Mesothelial cell of epicardium (in vitro differentiated cells): Measurements from ENCODE around the gene SLC17A7. TPM values are rescaled to one million over a fixed set of nuclear protein-coding genes. Genes with fewer than 3 reads are reported as not detected.

Source experiments
- DNase-seq, 2 experiments: peaks; one replicate each; pipeline ENCODE4 v3.0.0; 2021; ENCODE audit warnings: low spot score in 2 of 2; ENCODE audit not compliant: unreplicated experiment in 2 of 2
- H3K27ac Mint-ChIP-seq: 2 replicates; pipeline ENCODE4 v1.8.0; 2021; ENCODE audit warnings: mixed read lengths
- H3K27me3 Mint-ChIP-seq: 2 replicates; pipeline ENCODE4 v1.8.0; 2021; ENCODE audit warnings: low read depth, mixed read lengths
- H3K36me3 Mint-ChIP-seq: 2 replicates; pipeline ENCODE4 v1.8.0; 2021; ENCODE audit warnings: mixed read lengths
- H3K4me1 Mint-ChIP-seq: 2 replicates; pipeline ENCODE4 v1.8.0; 2021; ENCODE audit warnings: mixed read lengths
- H3K4me3 Mint-ChIP-seq: 2 replicates; pipeline ENCODE4 v1.8.0; 2021; ENCODE audit warnings: mild to moderate bottlenecking, moderate library complexity, mixed read lengths
- H3K9me3 Mint-ChIP-seq: 2 replicates; pipeline ENCODE4 v1.8.0; 2021; ENCODE audit warnings: mixed read lengths
- total RNA-seq: library from RNA; stranded (reverse); gene quantifications from 3 replicates; pipeline ENCODE4 v1.2.1, GENCODE V29; 2021
- TF ChIP-seq, protein P1 (sequence below): fragments of 200-600 bp; sonication (generic); IDR thresholded peaks from one replicate; pipeline ENCODE4 v1.5.0; 2021; ENCODE audit warnings: antibody characterized with exemption; ENCODE audit not compliant: unreplicated experiment

SLC17A7 gene
- total RNA-seq, 1 donor from 2014 or later: 0.45 TPM

GRCh38 chr19:49472936-49473335 lies 31.6 kb upstream of the SLC17A7 start:
- Mint-ChIP-seq H3K4me1 (peaks cover 1% of the 10 kb centered on the region), H3K9me3 (no peaks in the 10 kb centered on the region), H3K27ac (no peak overlapping the region), H3K4me3 (no peak overlapping the region), H3K27me3 (peaks cover 24% of the 10 kb centered on the region), H3K36me3 (peaks cover 6% of the 10 kb centered on the region)
- TF ChIP-seq, protein P1, sequence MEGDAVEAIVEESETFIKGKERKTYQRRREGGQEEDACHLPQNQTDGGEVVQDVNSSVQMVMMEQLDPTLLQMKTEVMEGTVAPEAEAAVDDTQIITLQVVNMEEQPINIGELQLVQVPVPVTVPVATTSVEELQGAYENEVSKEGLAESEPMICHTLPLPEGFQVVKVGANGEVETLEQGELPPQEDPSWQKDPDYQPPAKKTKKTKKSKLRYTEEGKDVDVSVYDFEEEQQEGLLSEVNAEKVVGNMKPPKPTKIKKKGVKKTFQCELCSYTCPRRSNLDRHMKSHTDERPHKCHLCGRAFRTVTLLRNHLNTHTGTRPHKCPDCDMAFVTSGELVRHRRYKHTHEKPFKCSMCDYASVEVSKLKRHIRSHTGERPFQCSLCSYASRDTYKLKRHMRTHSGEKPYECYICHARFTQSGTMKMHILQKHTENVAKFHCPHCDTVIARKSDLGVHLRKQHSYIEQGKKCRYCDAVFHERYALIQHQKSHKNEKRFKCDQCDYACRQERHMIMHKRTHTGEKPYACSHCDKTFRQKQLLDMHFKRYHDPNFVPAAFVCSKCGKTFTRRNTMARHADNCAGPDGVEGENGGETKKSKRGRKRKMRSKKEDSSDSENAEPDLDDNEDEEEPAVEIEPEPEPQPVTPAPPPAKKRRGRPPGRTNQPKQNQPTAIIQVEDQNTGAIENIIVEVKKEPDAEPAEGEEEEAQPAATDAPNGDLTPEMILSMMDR: no peak
- DNase-seq: no peak

GRCh38 chr19:49470615-49470978 lies 29.3 kb upstream of the SLC17A7 start:
- no peak overlapping the region for H3K4me3 Mint-ChIP-seq
- DNase-seq: no peak
- peaks cover 1% of the 10 kb centered on the region for H3K4me1 Mint-ChIP-seq
- H3K9me3 Mint-ChIP-seq: no peaks in the 10 kb centered on the region
- H3K27me3 Mint-ChIP-seq: peaks cover 15% of the 10 kb centered on the region
- no peak overlapping the region for H3K27ac Mint-ChIP-seq
- peaks cover 6% of the 10 kb centered on the region for H3K36me3 Mint-ChIP-seq
- TF ChIP-seq, protein P1: no peak

GRCh38 chr19:49469828-49470614 lies 28.7 kb upstream of the SLC17A7 start:
- Mint-ChIP-seq H3K4me1 (no peaks in the 10 kb centered on the region), H3K9me3 (no peaks in the 10 kb centered on the region), H3K4me3 (no peak overlapping the region), H3K27ac (no peak overlapping the region), H3K36me3 (peaks cover 6% of the 10 kb centered on the region), H3K27me3 (peaks cover 10% of the 10 kb centered on the region)
- no peak for DNase-seq
- TF ChIP-seq, protein P1: no peak

- no peak for DNase-seq
- H3K4me1 Mint-ChIP-seq: no peaks in the 10 kb centered on the region
- no peaks in the 10 kb centered on the region for H3K9me3 Mint-ChIP-seq
- TF ChIP-seq, protein P1: no peak
- H3K4me3 Mint-ChIP-seq: no peak overlapping the region
- peak overlapping the region; percentile 21 for H3K27ac Mint-ChIP-seq
- peaks cover 6% of the 10 kb centered on the region for H3K36me3 Mint-ChIP-seq
- peaks cover 2% of the 10 kb centered on the region for H3K27me3 Mint-ChIP-seq
Measured at GRCh38 chr19:49468746-49469447, 27.6 kb upstream of the SLC17A7 start.

DNA sequence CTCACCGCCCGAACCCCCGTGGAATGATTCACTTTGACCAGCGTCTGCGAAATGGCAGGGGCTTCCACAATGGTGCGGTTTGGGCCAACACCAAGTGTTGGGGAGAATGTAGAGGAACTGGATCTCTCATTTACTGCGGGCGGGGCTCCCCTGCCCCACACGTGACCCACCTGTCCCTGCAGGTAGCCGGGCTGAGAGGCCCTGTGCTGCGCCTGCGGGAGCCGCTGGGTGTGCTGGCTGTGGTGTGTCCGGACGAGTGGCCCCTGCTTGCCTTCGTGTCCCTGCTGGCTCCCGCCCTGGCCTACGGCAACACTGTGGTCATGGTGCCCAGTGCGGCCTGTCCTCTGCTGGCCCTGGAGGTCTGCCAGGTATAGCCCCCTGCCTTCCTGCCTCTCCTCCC lies 26.9 kb upstream of the SLC17A7 start:
- DNase-seq: no peak
- Mint-ChIP-seq H3K9me3 (no peaks in the 10 kb centered on the region), H3K27ac (no peak overlapping the region), H3K4me3 (no peak overlapping the region), H3K4me1 (no peaks in the 10 kb centered on the region), H3K36me3 (peaks cover 6% of the 10 kb centered on the region), H3K27me3 (peaks cover 2% of the 10 kb centered on the region)
- TF ChIP-seq, protein P1: no peak
